ENCODE data around the gene METTL2B.

METTL2B gene

GRCh38 chr7:128476402-128477335, at the start of gene METTL2B:
TSS of gene METTL2B (plus strand) at chr7:128476748. CDS start at chr7:128476766, 18 bp downstream.
- DNase-seq (ENCODE audit: low read depth) = peak; percentile 84
- peak within 1 kb of the TSS; percentile 75 for H3K4me3 ChIP-seq (ENCODE audit: control insufficient read depth, low read depth, low read length)
- TF ChIP-seq CTCF (conservative IDR thresholded peaks at IDR 0.05; ENCODE audit: control insufficient read depth, insufficient read depth, low read depth, low read length) = peak; percentile 26

GRCh38 chr7:128427289-128427891, 49.2 kb upstream of the METTL2B start:
- TF ChIP-seq CTCF (conservative IDR thresholded peaks at IDR 0.05; ENCODE audit: control insufficient read depth, insufficient read depth, low read depth, low read length) = peak; percentile 70
- peak; percentile 69 for DNase-seq (ENCODE audit: low read depth)
- no peak overlapping the region for H3K4me3 ChIP-seq (ENCODE audit: control insufficient read depth, low read depth, low read length)

- DNase-seq (ENCODE audit: low read depth) = no peak
- no peak for TF ChIP-seq CTCF (conservative IDR thresholded peaks at IDR 0.05; ENCODE audit: control insufficient read depth, insufficient read depth, low read depth, low read length)
Observed at GRCh38 chr7:128430207-128430606, 46.3 kb upstream of the METTL2B start.

GRCh38 chr7:128431221-128431620, 45.3 kb upstream of the METTL2B start:
- TF ChIP-seq CTCF (conservative IDR thresholded peaks at IDR 0.05; ENCODE audit: control insufficient read depth, insufficient read depth, low read depth, low read length) = no peak
- peak; percentile 59 for DNase-seq (ENCODE audit: low read depth)
- H3K4me3 ChIP-seq (ENCODE audit: control insufficient read depth, low read depth, low read length) = no peak overlapping the region

More at GRCh38 chr7:128430207-128430606, 46.3 kb upstream of the METTL2B start:
- no peak overlapping the region for H3K4me3 ChIP-seq (ENCODE audit: control insufficient read depth, low read depth, low read length)

GRCh38 chr7:128431754-128432153, 44.8 kb upstream of the METTL2B start:
- DNase-seq (ENCODE audit: low read depth) = no peak
- H3K4me3 ChIP-seq (ENCODE audit: control insufficient read depth, low read depth, low read length) = no peak overlapping the region
- no peak for TF ChIP-seq CTCF (conservative IDR thresholded peaks at IDR 0.05; ENCODE audit: control insufficient read depth, insufficient read depth, low read depth, low read length)

- no peak for DNase-seq (ENCODE audit: low read depth)
- no peak for TF ChIP-seq CTCF (conservative IDR thresholded peaks at IDR 0.05; ENCODE audit: control insufficient read depth, insufficient read depth, low read depth, low read length)
- no peak overlapping the region for H3K4me3 ChIP-seq (ENCODE audit: control insufficient read depth, low read depth, low read length)
Observed at GRCh38 chr7:128434413-128435326, 41.9 kb upstream of the METTL2B start.
